Measurements from ENCODE around the gene USH1G. TPM values are rescaled to one million over a fixed set of nuclear protein-coding genes. Genes with fewer than 3 reads are reported as not detected.

Gene USH1G
- total RNA-seq, 2 donors from 2014 or later = 1.1 TPM; not detected in 1

GRCh38 chr17:74892013-74892841 lies 30.8 kb downstream of the USH1G start:
- intact Hi-C loops (cut with DNase I) = no loop called here
- Histone ChIP-seq H3K27ac (no peak overlapping the region), H3K9me3 (no peaks in the 10 kb centered on the region), H3K4me1 (replicated peaks) (peaks cover 7% of the 10 kb centered on the region), H3K27me3 (replicated peaks; ENCODE audit: insufficient read depth) (peaks cover 19% of the 10 kb centered on the region), H3K36me3 (no peaks in the 10 kb centered on the region), H3K4me3 (no peak overlapping the region)
- no peak for TF ChIP-seq POLR2A (IDR thresholded peaks at IDR 0.05)
- TF ChIP-seq CTCF (IDR thresholded peaks at IDR 0.05) = no peak
- no peak for TF ChIP-seq POLR2AphosphoS5 (IDR thresholded peaks at IDR 0.05)
- DNase-seq (ENCODE audit: low spot score) = no peak
- 74% methylated on average over 20 of the region's 20 CpGs for WGBS

- no peak overlapping the region for H3K4me3 ChIP-seq
- WGBS = 88% methylated on average over 7 of the region's 7 CpGs
- H3K27me3 ChIP-seq (replicated peaks; ENCODE audit: insufficient read depth) = peaks cover 19% of the 10 kb centered on the region
- DNase-seq (ENCODE audit: low spot score) = no peak
- H3K36me3 ChIP-seq = no peaks in the 10 kb centered on the region
- no peak overlapping the region for H3K27ac ChIP-seq
- H3K9me3 ChIP-seq = no peaks in the 10 kb centered on the region
- TF ChIP-seq POLR2A (IDR thresholded peaks at IDR 0.05) = no peak
- no peak for TF ChIP-seq CTCF (IDR thresholded peaks at IDR 0.05)
- TF ChIP-seq POLR2AphosphoS5 (IDR thresholded peaks at IDR 0.05) = no peak
- peaks cover 7% of the 10 kb centered on the region for H3K4me1 ChIP-seq (replicated peaks)
- intact Hi-C loops (cut with DNase I) = no loop called here
These were observed 32.5 kb downstream of the USH1G start for GRCh38 chr17:74890554-74890953.

- WGBS = 45% methylated on average over 13 of the region's 13 CpGs
- intact Hi-C loops (cut with DNase I) = no loop called here
- Histone ChIP-seq H3K27me3 (replicated peaks; ENCODE audit: insufficient read depth) (peaks cover 11% of the 10 kb centered on the region), H3K4me3 (no peak overlapping the region), H3K4me1 (replicated peaks) (peaks cover 5% of the 10 kb centered on the region), H3K27ac (no peak overlapping the region), H3K9me3 (no peaks in the 10 kb centered on the region), H3K36me3 (no peaks in the 10 kb centered on the region)
- TF ChIP-seq POLR2AphosphoS5 (IDR thresholded peaks at IDR 0.05) (no peak), POLR2A (IDR thresholded peaks at IDR 0.05) (no peak), CTCF (IDR thresholded peaks at IDR 0.05) (no peak)
- DNase-seq (ENCODE audit: low spot score) = no peak
These were observed 34.6 kb downstream of the USH1G start for GRCh38 chr17:74888469-74888868.

GRCh38 chr17:74883241-74883745 lies 39.8 kb downstream of the USH1G start:
- H3K36me3 ChIP-seq = no peaks in the 10 kb centered on the region
- no peak for DNase-seq (ENCODE audit: low spot score)
- H3K9me3 ChIP-seq = no peaks in the 10 kb centered on the region
- intact Hi-C loops (cut with DNase I) = no loop called here
- WGBS = 70% methylated on average over 15 of the region's 15 CpGs
- no peaks in the 10 kb centered on the region for H3K4me1 ChIP-seq (replicated peaks)
- H3K27me3 ChIP-seq (replicated peaks; ENCODE audit: insufficient read depth) = no peaks in the 10 kb centered on the region
- TF ChIP-seq POLR2AphosphoS5 (IDR thresholded peaks at IDR 0.05) = no peak
- TF ChIP-seq POLR2A (IDR thresholded peaks at IDR 0.05) = no peak
- TF ChIP-seq CTCF (IDR thresholded peaks at IDR 0.05) = no peak
- no peak overlapping the region for H3K27ac ChIP-seq
- no peak overlapping the region for H3K4me3 ChIP-seq
